ENCODE data around the gene MARVELD2.
A peak's percentile ranks its signal among the peaks of the same experiment; 100 is the strongest.
"Not testable (repeated sequence)": the region's sequence is repeated elsewhere in the genome, so short reads cannot be mapped to it uniquely, and the experiment has no call there.

MARVELD2 gene

DNA sequence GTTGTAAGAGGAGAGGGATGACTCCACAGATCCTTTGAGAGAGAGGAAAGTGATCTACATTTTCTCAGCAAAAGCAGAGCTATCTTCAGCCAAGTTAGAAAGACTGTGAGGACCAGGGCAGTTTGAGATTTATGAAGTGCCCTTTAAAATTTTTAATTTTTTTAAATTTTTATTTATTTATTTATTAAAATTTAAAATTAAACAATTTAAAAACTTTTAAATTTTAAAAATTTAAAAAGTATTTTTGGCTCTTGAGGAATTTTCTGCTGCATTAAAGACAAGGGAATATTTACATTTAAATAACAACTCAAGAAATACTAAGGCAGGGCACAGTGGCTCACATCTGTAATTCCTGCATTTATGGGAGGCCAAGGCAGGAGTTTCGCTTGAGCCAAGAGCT is 47.3 kb downstream of the MARVELD2 start:
- Histone ChIP-seq H3K9me3 (ENCODE audit: low read depth, low read length) (no peaks in the 10 kb centered on the region), H3K27ac (no peak overlapping the region), H3K9ac (ENCODE audit: insufficient read length) (no peak overlapping the region), H3K4me3 (no peak overlapping the region), H3K36me3 (ENCODE audit: insufficient read depth, low read length) (no peaks in the 10 kb centered on the region)
- TF ChIP-seq FOXP2 (optimal IDR thresholded peaks at IDR 0.05; ENCODE audit: control extremely low read depth, extremely low read length, insufficient read depth): no peak
- TF ChIP-seq EZH2 (IDR thresholded peaks at IDR 0.05): no peak
- TF ChIP-seq POLR2AphosphoS5 (IDR thresholded peaks at IDR 0.05; ENCODE audit: borderline replicate concordance, low read depth, low read length): no peak
- no peak for DNase-seq (ENCODE audit: low read depth, low spot score)

DNA sequence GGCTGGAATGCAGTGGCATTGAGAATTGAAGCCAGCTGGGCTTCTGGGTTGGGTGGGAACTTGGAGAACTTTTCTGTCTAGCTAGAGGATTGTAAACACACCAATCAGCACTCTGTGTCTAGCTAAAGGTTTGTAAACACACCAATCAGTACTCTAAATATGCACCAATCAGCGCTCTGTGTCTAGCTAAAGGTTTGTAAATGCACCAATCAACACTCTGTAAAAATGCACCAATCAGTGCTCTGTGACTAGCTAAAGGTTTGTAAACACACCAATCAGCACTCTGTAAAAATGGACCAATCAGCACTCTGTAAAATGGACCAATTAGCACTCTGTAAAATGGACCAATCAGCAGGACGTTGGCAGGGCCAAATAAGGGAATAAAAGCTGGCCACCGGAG is 51.5 kb downstream of the MARVELD2 start:
- H3K9me3 ChIP-seq (ENCODE audit: low read depth, low read length); H3K4me3 ChIP-seq; H3K36me3 ChIP-seq (ENCODE audit: insufficient read depth, low read length); H3K9ac ChIP-seq (ENCODE audit: insufficient read length); H3K27ac ChIP-seq; DNase-seq (ENCODE audit: low read depth, low spot score): not testable (repeated sequence)

DNA sequence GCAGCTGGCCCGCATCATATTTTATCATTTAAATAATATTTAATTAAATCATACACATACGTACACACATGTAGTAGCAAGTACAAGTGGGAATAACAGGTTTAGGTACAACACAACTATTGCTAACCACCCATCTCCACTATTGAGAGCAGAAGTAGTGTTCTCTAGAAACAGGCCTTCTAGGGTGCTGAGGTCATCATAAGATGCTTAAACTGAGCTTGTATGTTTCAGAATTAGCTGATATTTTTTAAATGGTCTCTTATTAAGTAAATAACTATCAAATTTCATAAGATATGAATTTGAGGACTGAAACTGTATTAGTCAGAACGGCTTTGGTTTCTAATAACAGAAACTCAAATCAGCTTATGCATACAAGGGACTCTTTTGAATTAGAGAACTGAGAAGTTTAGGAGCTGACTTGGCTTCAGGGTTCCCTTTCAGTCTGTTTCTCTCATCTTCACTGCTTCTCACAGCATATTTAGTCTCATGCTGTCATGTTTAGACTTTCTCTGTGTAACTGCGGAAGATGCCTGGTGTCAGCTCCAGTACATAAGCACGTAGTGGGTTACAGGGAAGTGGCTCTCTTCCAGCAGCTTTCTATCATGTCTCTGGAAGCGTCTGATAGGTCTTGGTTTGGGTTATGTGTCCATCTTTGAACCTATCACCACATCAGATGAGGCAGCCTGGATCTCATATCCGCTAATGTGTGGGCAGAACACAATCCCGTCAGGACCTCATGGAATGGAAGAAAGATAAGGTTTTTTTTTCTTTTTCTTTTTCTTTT is 52.7 kb downstream of the MARVELD2 start:
- H3K9me3 ChIP-seq (ENCODE audit: low read depth, low read length): no peaks in the 10 kb centered on the region
- H3K9ac ChIP-seq (ENCODE audit: insufficient read length): no peak overlapping the region
- no peak for DNase-seq (ENCODE audit: low read depth, low spot score)
- no peaks in the 10 kb centered on the region for H3K36me3 ChIP-seq (ENCODE audit: insufficient read depth, low read length)
- no peak overlapping the region for H3K4me3 ChIP-seq
- TF ChIP-seq POLR2AphosphoS5 (IDR thresholded peaks at IDR 0.05; ENCODE audit: borderline replicate concordance, low read depth, low read length) (no peak), FOXP2 (optimal IDR thresholded peaks at IDR 0.05; ENCODE audit: control extremely low read depth, extremely low read length, insufficient read depth) (no peak), EZH2 (IDR thresholded peaks at IDR 0.05) (no peak)
- no peak overlapping the region for H3K27ac ChIP-seq

GRCh38 chr5:69468631-69469030 is 53.7 kb downstream of the MARVELD2 start:
- H3K9ac ChIP-seq (ENCODE audit: insufficient read length): no peak overlapping the region
- TF ChIP-seq POLR2AphosphoS5 (IDR thresholded peaks at IDR 0.05; ENCODE audit: borderline replicate concordance, low read depth, low read length): no peak
- no peak for TF ChIP-seq FOXP2 (optimal IDR thresholded peaks at IDR 0.05; ENCODE audit: control extremely low read depth, extremely low read length, insufficient read depth)
- H3K36me3 ChIP-seq (ENCODE audit: insufficient read depth, low read length): no peaks in the 10 kb centered on the region
- DNase-seq (ENCODE audit: low read depth, low spot score): no peak
- H3K27ac ChIP-seq: no peak overlapping the region
- H3K4me3 ChIP-seq: no peak overlapping the region
- no peaks in the 10 kb centered on the region for H3K9me3 ChIP-seq (ENCODE audit: low read depth, low read length)

DNA sequence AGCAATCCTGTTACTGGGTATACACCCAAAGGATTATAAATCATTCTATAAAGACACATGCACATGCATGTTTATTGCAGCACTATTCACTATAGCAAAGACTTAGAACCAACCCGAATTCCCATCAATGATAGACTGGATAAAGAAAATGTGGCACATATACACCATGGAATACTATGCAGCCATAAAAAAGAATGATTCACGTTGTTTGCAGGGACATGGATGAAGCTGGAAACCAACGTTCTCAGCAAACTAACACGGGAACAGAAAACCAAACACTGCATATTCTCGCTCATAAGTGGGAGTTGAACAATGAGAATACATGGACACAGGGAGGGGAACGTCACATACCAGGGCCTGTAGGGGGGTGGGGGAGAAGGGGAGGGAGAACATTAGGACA is 56.6 kb downstream of the MARVELD2 start:
- H3K9ac ChIP-seq (ENCODE audit: insufficient read length); H3K36me3 ChIP-seq (ENCODE audit: insufficient read depth, low read length); H3K9me3 ChIP-seq (ENCODE audit: low read depth, low read length); H3K4me3 ChIP-seq; H3K27ac ChIP-seq; DNase-seq (ENCODE audit: low read depth, low spot score): not testable (repeated sequence)

DNA sequence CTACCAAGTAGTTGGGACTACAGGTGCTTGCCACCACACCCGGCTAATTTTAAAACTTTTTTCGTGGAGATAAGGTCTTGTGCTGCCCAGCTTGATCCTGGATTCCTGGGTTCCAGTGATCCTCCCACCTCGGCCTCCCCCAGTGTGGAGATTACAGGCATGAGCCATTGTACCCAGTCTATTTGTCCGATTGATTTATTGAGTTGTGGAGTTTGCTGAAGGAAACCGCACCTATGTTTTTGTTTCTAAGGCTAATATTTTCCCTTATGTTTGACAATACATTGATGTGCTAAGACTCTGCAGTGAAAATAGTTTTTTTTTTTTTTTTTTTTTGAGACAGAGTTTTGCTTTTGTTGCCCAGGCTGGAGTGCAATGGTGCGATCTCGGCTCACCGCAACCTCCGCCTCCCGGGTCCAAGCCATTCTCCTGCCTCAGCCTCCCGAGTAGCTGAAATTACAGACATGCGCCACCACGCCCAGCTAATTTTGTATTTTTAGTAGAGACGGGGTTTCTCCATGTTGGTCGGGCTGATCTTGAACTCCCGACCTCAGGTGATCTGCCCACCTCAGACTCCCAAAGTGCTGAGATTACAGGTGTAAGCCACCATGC is 57.7 kb downstream of the MARVELD2 start:
- not testable (repeated sequence) for H3K27ac ChIP-seq; H3K9ac ChIP-seq (ENCODE audit: insufficient read length); H3K36me3 ChIP-seq (ENCODE audit: insufficient read depth, low read length); H3K9me3 ChIP-seq (ENCODE audit: low read depth, low read length); H3K4me3 ChIP-seq; DNase-seq (ENCODE audit: low read depth, low spot score)

GRCh38 chr5:69477170-69477569 is 62.3 kb downstream of the MARVELD2 start:
- no peak overlapping the region for H3K4me3 ChIP-seq
- H3K36me3 ChIP-seq (ENCODE audit: insufficient read depth, low read length): no peaks in the 10 kb centered on the region
- no peaks in the 10 kb centered on the region for H3K9me3 ChIP-seq (ENCODE audit: low read depth, low read length)
- no peak overlapping the region for H3K9ac ChIP-seq (ENCODE audit: insufficient read length)
- DNase-seq (ENCODE audit: low read depth, low spot score): no peak
- H3K27ac ChIP-seq: no peak overlapping the region
- TF ChIP-seq FOXP2 (optimal IDR thresholded peaks at IDR 0.05; ENCODE audit: control extremely low read depth, extremely low read length, insufficient read depth) (no peak), POLR2AphosphoS5 (IDR thresholded peaks at IDR 0.05; ENCODE audit: borderline replicate concordance, low read depth, low read length) (no peak), EZH2 (IDR thresholded peaks at IDR 0.05) (no peak)

- H3K9ac ChIP-seq (ENCODE audit: insufficient read length); H3K36me3 ChIP-seq (ENCODE audit: insufficient read depth, low read length); H3K4me3 ChIP-seq; H3K27ac ChIP-seq; H3K9me3 ChIP-seq (ENCODE audit: low read depth, low read length); DNase-seq (ENCODE audit: low read depth, low spot score): not testable (repeated sequence)
Observed at GRCh38 chr5:69478296-69478695, 63.4 kb downstream of the MARVELD2 start.

DNA sequence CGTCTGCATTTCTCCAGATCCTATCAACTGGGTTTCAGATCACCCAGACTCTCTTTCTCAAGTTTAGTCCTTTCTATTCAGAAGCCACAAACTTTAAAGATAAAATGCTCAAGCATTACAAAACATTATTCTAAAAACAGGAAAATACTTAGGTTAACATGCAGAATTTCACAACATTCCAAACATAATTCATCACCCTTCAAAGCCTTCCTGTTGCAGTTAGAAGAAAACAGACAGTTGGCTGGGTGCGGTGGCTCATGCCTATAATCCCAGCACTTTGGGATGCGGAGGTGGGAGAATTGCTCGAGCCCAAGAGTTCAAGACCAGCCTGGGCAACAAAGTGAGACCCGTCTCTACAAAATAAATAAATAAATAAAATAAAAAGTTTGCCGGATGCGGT is 70.0 kb downstream of the MARVELD2 start:
- Histone ChIP-seq H3K27ac (peak overlapping the region; percentile 29; the same call in 1 of the 2 replicates), H3K36me3 (ENCODE audit: insufficient read depth, low read length) (no peaks in the 10 kb centered on the region), H3K9me3 (ENCODE audit: low read depth, low read length) (no peaks in the 10 kb centered on the region), H3K9ac (ENCODE audit: insufficient read length) (no peak overlapping the region), H3K4me3 (no peak overlapping the region)
- TF ChIP-seq POLR2AphosphoS5 (IDR thresholded peaks at IDR 0.05; ENCODE audit: borderline replicate concordance, low read depth, low read length) (no peak), FOXP2 (optimal IDR thresholded peaks at IDR 0.05; ENCODE audit: control extremely low read depth, extremely low read length, insufficient read depth) (no peak), EZH2 (IDR thresholded peaks at IDR 0.05) (no peak)
- DNase-seq (ENCODE audit: low read depth, low spot score): peak; percentile 62

All from SK-N-MC (cell line).